GM21529 (cell line): ENCODE measurements around the gene BTBD2.

Experiments
- ATAC-seq: cut with Tn5 transposase; IDR thresholded peaks from one replicate; pipeline ENCODE4 v1.9.1; 2021; ENCODE audit not compliant: unreplicated experiment

Gene BTBD2

DNA sequence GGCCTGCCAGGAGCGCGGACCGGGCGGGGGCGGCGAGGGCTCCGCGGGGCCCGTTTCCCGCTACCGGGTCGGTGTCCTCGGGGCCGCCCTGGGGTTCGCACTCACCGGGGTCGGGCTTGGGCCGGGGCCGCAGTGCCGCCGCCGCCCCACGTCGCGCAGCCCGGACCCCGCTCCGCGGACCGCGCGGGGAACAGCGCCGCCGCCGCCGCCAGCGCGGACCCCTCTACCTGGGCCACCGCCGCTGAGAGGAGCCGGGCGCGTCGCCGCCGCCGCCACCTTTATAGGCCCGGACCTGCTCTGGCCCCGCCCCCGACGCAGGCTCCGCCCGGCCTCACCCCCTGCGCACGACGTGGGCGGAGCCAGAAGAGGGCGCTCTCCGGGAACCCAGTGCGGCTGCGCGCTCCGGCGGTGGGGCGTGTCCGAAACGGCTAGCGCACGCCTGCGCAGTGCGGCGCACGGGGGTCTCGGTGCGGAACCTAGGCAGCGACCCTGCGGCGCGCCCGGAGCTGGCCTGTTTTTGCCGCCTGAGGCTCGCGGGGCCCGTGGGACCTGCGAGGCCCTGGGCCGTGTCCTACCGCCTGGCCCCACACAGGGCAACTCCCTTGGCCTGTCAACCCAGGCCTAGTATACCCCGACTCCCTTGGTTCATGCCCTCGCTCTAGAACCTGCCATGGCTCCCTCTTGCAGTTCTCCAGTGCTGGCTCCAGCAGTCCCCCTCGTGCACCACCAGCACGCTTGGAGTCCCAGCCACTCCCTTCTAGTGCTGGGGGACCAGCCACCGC, 35.7 kb upstream of the BTBD2 start, which contains the start of gene MKNK2:
Gene MKNK2, minus strand, starts transcription at position 254 of the 782 bp plus-strand sequence. CDS start 393 bp downstream, outside the sequence.
- peak; percentile 37 for ATAC-seq

DNA sequence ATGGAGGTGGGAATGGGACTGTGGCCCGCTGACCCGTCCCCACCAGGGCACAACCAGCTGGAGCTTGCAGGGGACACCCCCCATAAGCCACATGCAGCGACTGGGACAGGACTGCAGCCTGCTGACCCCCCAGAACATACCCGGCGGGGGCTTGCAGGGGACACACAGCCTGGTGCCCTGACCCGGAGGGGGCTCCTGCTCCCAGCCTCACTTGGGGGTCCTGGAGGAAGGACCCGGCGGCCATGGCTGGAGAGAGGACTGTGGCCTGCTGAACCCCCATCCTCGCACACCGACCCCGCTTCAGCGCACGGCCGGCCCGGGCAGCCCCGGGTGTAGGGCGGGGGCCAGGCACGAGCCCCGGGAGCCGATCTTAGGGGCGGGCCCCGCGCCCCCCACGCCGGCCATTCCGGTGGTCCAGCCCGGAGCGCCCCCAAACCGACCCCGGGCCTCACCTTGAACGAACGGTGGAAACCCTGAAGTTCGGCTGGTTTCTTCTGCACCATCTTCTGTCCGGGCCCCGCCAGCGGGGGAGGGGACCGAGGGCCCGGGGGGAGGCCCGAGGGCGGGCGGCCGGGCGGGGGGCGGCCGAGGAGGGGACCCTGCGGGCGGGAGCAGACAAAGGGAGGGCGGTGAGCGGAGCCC, 35.0 kb upstream of the BTBD2 start:
- peak; percentile 7 for ATAC-seq

DNA sequence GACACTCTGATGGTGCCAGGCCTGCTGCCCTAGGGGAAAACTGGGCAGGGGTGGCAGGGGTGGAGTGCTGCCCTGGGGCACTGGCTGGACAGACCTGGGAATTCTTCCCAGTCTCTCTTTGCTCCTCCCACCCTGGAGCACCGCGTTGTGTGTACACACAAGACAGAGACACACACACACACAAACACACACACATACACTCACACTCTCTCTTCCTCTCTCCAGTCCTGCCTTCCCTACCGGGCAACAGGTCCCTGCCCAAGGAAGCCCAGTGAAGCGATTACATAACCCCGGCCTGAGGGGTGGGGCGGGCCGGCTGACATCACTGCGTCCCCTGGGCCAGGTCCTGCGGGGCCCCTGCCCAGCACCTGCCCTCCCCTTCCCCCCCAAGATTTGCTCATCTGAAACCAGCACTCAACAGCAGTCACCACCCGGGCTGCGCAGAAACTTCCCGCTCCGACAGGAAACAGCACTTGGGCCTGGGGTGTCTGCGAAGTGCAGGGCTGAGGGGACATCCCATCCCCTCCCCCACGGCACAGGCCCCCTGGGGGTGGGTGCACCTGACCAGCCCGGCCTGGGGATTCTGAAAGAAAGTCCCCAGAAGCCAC, 34.3 kb upstream of the BTBD2 start:
- no peak for ATAC-seq

DNA sequence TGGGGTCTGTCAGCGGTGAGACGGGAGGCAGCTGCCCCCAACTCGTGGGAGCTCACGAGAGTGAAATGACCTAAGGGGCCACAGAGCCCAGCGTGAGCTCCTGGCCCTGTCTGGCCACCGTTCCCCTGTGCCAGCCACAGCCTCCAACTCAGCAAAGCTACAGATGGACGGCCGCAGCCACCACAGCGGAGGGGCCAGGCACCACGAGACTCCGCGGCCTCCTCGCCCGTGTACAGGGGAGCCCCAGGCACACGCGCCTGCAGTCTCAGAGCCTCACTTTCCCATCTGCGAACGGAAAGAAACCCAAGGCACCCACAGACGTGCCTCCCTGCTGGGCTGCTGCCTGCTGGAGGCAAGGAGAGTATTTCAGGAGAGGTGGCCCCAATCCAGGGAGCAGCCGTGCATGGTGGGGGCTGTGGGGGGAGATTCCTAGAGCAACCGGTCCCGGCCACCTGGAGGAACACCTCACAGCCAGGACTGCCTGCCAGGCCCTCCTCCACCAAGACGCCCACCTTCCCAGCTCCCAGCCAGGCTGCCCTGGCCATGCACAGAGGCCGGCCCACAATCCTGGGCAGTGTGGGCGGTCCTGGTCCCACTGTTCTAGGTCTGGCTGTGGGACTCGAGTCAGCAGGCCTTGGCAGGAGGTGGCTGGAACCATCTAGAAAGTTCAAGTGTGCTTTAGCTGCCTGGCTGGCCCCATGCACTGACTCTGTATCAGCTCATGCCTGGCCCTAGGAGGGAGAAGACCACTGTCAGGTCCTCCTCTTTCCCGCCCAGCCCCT, 33.6 kb upstream of the BTBD2 start:
- ATAC-seq, result no peak

DNA sequence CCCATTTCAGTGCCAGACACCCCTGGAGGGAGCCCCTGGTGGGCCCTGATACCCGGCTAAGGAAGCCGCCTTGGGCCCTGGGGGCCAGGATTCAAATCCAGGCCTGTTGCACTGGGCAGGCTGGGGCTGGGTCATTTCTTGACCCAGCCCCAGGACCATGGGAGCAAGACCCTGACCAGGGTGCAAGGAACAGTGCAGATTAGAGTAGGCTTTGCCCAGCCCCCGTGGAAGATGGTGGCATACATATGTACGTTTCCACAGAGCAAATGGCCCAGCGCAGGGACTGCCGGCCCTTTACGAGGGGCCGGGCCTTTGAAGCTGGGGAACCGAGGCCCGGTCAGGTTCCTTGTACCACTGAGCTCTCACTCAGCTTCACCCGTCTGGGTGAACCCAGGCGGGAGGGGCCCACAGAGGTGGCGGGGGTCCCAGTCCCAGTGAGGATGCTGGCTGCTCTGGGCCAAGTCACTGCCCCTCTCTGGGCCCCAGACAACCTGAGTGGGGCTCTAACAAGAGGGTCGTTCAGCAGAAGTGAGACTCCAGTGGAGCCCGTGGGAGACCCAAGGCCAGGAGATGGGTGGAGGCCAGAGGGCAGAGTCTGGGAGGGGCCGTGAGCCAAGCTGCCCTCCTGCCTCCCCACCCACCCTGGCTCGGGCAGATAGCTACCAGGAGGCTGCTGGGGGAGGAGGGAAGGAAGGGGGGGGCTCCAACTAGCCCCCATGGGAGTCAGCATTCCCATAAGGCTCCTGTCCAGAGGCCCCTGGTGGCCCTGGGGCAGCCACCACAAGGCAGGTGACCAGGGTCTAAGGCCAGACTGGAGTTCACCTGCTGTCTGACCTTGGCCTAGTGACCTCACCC, 32.8 kb upstream of the BTBD2 start:
- ATAC-seq, result no peak

DNA sequence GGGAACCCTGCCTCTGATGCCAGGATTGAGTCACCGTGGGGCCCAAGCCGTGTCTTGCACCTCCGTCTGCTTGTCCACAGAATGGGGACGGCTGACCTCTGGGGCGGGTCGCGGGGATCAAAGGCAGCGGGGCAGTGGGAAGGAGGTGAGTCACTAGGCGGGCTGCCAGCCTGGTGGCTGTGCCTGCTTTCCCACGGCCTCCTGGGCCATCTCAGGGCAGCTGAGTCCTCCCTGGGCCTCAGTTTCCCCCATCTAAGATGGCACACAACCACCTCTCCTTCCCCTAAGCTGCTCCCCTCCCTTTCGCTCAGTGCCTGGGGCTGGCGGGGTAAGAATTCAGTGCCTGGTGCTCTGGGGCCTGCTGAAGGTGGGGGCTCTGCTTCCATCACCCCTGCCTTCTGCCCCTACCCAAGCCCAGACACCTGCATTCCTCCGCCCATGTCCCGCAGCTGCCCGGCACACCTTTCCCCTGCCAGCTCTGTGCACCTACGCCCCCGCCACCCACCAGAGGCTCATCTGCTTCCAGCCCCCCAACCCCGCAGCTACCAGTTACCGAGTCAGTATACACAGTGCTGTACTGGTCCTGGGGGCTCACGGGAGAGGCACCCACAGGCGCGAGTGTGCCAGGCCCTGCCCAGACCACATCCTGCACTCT, 32.1 kb upstream of the BTBD2 start:
- ATAC-seq, result no peak

DNA sequence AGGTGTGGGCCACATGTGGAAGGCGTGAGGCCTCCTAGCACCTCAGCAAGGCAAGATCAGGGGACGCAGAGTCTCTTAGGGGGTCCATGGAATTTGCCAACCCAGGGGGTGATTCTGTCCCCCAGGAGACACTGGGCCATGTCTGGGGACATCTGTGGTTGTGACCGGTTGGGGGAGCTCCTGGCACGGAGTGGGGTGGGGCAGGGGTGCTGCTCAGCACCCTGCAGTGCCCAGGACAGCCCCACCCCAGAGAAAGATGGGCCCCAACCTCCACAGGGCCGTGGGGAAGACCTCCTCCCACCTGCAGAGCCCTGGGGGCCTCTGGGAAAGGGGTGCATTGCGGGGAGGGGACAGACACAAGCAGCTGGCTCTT, 31.5 kb upstream of the BTBD2 start:
- ATAC-seq, result no peak

DNA sequence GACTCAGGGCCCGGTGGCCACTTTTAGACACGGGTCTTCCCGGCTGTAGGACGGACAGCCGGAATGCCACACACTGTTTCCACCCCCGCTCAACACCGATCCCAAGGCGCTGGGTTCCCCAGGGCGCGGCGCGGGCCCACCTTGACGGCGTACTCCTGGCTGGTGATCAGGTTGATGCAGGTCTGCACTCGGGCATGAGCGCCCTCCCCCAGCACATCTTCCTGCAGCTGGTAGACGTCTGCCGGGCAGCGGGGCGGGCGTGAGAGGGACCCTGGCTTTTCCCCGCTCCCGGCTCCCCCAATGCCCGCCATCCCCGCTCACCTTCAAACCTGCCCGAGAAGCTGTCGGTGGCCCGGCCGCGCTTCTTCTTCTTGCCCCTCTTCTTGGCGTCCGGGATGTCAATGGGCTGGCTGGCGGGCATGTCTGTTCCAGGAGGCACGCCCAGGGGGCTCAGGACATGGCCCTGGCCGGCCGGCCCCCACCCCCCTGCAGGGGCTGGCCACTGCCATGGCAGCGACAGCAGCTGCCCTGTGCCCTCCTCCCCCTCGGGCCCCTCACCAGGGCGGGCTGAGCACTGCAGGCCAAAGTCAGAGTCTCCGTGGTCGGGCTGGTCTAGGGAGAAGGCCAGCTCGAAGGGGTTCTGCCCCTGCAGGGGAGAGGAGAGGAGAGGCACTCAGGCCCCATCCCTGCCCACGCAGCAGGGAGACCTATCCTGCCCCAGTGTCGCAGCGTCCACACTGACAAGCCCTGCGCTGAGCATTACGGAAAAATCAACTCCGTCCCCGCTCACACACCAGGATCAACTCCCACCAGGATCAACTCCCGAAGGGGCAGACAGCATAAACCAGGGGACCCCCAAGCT, 30.8 kb upstream of the BTBD2 start:
- ATAC-seq, result no peak

DNA sequence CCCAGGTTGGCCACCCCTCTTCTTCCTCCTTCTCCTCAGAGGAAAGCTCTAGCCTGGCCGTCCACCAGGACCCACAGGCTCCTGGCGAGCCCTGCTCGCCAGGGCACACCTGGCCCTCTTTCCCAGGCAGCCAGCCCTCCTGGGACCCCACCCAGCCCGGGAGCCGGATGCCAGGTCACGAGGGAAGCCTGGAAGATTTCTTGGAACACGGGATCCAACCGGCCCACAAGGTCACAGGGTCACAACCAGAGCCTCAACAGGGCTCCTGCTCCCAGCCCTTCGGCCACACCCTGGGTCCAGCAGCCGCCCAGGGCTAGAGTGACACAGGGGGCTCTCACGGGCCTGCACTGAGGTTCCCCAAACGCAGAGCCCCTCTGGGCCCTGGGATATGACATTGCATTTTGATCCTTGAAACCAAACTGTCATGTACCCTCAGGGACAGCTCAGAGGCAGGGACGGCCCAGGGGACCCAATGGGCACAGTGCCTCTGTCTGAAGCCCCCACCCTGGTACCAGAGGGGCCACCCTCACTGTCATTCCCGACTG, 30.1 kb upstream of the BTBD2 start:
- no peak for ATAC-seq

DNA sequence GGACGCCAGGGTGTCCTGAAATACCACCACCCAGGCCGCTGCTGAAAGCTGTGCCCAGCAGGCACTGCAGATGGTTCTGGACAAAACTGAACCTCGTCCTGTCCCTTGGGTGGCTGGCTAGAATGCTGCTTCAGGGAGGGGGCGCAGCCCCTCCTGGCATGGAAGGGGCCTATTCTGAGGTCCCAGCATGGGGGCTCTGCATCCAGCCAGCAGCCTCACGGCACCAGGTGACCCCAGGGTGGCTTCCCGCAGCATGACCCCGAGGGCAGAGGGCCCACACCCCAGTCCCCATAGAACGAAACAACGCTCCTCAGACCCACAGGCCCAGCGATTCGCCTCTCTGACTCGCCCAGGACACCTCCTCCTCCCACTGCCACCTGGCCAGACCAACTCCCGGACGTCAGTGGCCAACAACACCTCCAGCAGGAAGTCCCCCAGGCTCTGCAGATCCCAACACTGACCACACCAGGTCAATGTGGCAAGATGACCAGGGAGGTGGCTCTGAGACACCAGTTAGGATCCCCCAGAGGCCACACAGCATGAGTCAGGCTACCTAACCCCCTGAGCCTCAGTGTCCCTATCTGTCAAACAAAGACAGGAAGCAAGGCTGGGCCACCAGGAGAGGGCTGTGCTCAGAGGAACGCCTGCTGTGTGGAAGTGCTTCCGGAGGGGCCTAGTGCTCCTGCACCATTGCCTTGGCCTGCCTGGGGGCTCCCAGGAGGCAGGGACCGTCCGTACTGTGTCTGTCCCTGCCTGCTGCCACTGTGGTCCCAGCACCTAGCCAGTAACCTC, 29.4 kb upstream of the BTBD2 start:
- no peak for ATAC-seq

DNA sequence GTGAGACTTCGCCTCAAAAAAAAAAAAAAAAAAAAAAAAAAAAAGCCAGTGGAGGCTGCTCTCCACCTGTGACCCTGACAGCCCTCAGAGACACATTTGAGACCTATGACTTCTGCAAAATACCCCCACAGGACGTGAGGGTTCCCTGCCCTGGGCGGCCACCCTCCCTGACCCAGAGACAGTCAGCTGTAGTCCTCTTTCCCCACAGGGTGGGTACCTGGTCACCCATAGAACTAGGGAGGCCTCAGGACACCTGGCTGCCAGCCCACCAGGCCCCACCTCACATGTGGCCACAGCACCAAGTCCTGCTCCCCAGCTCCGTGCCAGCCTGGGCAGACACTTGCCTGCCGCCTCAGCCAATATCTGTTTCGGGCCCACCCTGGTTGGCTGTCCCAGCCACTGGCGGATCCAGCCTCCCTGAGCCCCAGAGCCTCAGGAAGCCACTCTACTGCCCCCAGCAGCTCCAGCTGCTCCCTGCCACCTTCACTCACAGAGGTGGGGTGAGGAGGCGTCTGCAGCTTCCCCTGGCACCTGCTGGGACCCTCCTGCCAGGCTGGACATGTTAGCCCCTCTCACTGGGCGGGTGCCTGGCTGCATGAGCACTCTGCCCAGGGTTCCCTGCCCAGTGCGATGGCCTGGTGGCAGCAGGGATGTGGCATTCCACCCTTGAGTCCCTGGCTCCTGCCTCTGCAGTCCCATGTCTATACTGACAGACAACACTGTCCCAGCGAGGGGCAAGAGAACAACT, 28.6 kb upstream of the BTBD2 start:
- no peak for ATAC-seq

DNA sequence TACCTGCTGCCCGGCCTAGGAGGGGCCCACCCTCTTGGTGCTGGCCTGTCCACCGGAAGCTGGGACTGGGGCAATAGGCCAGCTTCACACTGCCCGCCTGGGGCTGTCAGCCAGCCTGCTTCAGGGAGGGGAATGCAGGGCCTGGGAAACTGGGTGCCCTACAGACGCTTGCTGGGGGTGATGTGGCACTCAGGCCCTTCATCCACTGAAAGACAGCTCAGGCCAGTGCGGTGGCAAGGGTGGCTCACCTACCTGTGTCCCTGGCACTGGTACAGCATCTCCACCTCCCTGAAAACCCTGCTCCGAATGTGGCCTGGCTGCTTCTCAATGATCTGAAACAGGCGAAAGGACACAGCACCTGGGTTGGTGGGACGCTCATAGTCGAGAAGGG, 27.7 kb upstream of the BTBD2 start:
- no peak for ATAC-seq

DNA sequence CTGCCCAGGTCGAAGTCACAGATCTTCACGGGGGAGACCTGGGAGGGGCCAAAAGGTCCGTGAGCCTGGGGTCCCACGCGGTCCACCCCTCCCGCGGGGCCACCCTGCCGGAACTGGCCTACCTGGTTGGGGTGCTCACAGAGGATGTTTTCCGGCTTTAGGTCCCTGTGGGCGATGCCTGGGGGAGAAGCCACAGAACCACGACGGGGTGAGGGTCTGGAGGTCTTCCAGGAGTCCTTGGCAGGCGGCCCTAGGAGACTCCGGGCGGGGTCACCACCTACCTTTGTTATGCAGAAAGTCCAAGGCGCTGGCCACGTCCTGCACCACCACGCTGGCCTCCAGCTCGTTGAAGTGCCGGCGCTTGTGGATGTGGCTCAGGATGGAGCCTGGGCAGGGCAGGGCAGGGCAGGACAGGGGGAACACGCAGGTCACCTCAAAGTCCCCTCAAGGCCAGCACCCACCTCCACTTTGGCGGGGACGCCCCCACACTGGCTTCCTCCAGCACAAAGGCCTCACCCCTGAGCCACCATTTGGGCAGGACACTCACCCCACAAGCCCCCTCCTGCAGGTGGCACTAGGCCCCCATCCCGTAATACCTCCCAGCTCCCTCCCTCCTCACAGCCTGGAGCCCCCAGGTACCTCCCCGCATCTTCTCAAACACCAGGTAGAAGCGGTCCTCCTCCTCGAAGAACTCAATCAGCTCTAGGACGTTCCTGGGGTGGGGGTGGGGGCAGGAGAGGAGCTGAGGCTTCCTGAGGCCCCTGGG, 27.2 kb upstream of the BTBD2 start:
- ATAC-seq, result peak; percentile 3

DNA sequence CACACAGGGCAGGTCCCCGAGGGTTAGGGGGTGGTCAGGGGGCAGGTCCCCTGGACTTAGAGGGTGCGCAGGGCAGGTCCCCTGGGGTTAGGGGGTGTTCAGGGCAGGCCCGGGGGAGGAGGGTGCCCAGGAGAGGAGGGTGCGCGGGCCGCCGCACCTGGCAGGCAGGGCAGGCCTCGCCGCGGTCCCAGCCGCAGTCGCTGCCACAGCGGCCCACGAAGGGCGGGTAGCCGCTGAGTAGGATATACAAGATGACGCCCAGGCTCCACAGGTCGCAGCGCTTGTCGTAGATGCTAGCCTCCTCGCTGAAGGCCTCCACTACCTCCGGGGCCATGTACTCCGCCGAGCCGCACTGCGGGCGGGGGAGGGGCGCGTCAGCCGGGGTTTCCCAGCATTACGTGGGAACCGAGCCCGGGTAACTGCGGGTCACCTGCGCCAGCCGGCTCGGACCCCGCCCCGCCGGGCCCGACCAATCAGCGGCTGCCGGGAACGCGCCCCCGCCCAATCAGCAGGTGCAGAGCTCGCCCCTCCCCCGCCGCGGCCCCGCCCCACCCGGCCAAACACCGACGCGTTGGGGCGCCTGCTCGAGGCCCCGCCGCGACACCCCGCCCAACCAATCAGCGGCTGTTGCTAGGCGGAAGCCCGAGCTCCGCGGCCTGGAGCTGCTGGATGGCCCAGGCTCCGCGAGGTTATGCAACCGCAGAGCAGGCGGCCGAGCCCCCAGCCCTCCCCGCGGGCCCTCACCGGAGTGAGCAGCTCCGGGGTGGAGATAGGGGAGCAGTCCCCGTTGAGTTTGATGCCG, 26.4 kb upstream of the BTBD2 start:
- ATAC-seq, result peak; percentile 58

DNA sequence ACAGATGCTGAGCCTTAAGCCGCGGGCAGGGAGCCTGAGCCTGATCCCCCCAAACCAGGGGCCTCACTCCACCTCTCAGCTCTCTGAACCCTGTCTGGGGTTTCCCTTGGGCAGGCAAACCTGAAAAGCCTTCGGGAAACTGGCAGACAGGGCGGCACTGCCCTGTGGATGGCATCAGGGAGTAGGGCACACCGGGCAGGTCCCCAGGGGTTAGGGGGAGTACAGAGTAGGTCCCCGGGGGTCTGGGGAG, 25.8 kb upstream of the BTBD2 start:
- ATAC-seq, result no peak
